B cell (primary cell): ENCODE results near the gene APOC3. TPM values are rescaled to one million over a fixed set of nuclear protein-coding genes. Genes with fewer than 3 reads are reported as not detected.

Experiments used
- ATAC-seq: fragments of 200-7000 bp; cut with Tn5 transposase; one replicate; pipeline ENCODE4 v1.10.0; 2021; ENCODE audit warnings: low read depth, mild to moderate bottlenecking, moderate number of reproducible peaks, moderate library complexity
- CTCF ChIA-PET: fragments of 350-600 bp; sonication (Branson Sonifier 250); formaldehyde crosslinking; loops from one replicate; lab custom pipeline; 2021; ENCODE audit warnings: antibody characterized with exemption, inconsistent platforms; lab: Charles Lee
- POLR2A ChIA-PET: fragments of 350-600 bp; sonication (Branson Sonifier 250); formaldehyde crosslinking; loops from one replicate; lab custom pipeline; 2021; ENCODE audit warnings: antibody characterized with exemption; lab: Charles Lee
- DNase-seq: peaks from one replicate; pipeline ENCODE4 v3.0.0; 2013
- H2AFZ ChIP-seq: 2 replicates; pipeline ENCODE4 v1.6.1; 2012; ENCODE audit warnings: mild to moderate bottlenecking, low read depth, low read length; ENCODE audit not compliant: insufficient read depth, poor library complexity, severe bottlenecking
- H3K27ac ChIP-seq, 2 donors: 1 replicate in 1 of 2; 2 replicates in 1 of 2; pipeline ENCODE4 v1.5.1; 2012 to 2013; ENCODE audit warnings: low read length in 2 of 2, mild to moderate bottlenecking in 2 of 2, moderate library complexity in 1 of 2
- H3K27me3 ChIP-seq, 4 experiments: fragments of 200-600 bp in 1 of 4; sonication (generic) in 1 of 4; replicated peaks in 1 of 4; 1 replicate in 2 of 4; 2 replicates in 2 of 4; pipeline versions ENCODE4 v1.6.1 to v1.7.0; 2013 to 2016; ENCODE audit warnings: low read length in 3 of 4, mild to moderate bottlenecking in 2 of 4, mixed read lengths in 1 of 4, moderate library complexity in 1 of 4; ENCODE audit not compliant: insufficient read depth in 4 of 4, control insufficient read depth in 3 of 4; ENCODE audit errors: control extremely low read depth in 1 of 4
- H3K36me3 ChIP-seq, 2 experiments: replicated peaks in 1 of 2; 1 replicate in 1 of 2; 2 replicates in 1 of 2; pipeline versions ENCODE4 v1.6.1 to v1.7.1; 2013; ENCODE audit warnings: low read length in 1 of 2; ENCODE audit not compliant: insufficient read depth in 2 of 2, control insufficient read depth in 1 of 2; ENCODE audit errors: control extremely low read depth in 1 of 2, extremely low read depth in 1 of 2
- H3K4me1 ChIP-seq, 2 donors: fragments of 200-600 bp in 1 of 2; sonication (generic) in 1 of 2; 1 replicate in 1 of 2; 2 replicates in 1 of 2; pipeline versions ENCODE4 v1.5.1 to v1.6.1; 2013 to 2017; ENCODE audit warnings: low read length in 2 of 2; ENCODE audit not compliant: control insufficient read depth in 2 of 2, insufficient read depth in 2 of 2
- H3K4me2 ChIP-seq: replicated peaks from 2 replicates; pipeline ENCODE3; 2012; ENCODE audit warnings: mild to moderate bottlenecking, low read depth, low read length; ENCODE audit not compliant: poor library complexity, severe bottlenecking
- H3K4me3 ChIP-seq, 5 experiments: fragments of 200-600 bp in 1 of 5; sonication (generic) in 1 of 5; 1 replicate in 3 of 5; 2 replicates in 2 of 5; pipeline versions ENCODE4 v1.5.1 to v1.7.0; 2011 to 2016; ENCODE audit warnings: low read length in 4 of 5, mild to moderate bottlenecking in 4 of 5, low read depth in 2 of 5, control low read depth in 1 of 5, moderate library complexity in 1 of 5; ENCODE audit not compliant: insufficient read depth in 1 of 5; ENCODE audit errors: control extremely low read depth in 1 of 5, extremely low read depth in 1 of 5
- H3K79me2 ChIP-seq: fragments of 200-600 bp; sonication (generic); one replicate; pipeline ENCODE4 v1.6.0; 2016; ENCODE audit warnings: low read length; ENCODE audit not compliant: control insufficient read depth, insufficient read depth
- H3K9ac ChIP-seq: fragments of 200-600 bp; sonication (generic); 2 replicates; pipeline ENCODE4 v1.6.1; 2017; ENCODE audit warnings: mild to moderate bottlenecking, low read length, moderate library complexity
- H3K9me3 ChIP-seq, 3 donors: one replicate each; pipeline versions ENCODE4 v1.6.1 to v1.7.1; 2013; ENCODE audit warnings: low read length in 2 of 3; ENCODE audit not compliant: control insufficient read depth in 2 of 3, insufficient read depth in 1 of 3; ENCODE audit errors: control extremely low read depth in 1 of 3
- H4K20me1 ChIP-seq: 2 replicates; pipeline ENCODE4 v1.6.0; 2012; ENCODE audit warnings: mild to moderate bottlenecking, low read length; ENCODE audit not compliant: insufficient read depth, control insufficient read depth, poor library complexity, severe bottlenecking
- H3K27ac Mint-ChIP-seq: one replicate; pipeline ENCODE4 v1.8.0; 2021; ENCODE audit warnings: mixed read lengths
- H3K27me3 Mint-ChIP-seq: one replicate; pipeline ENCODE4 v1.8.0; 2021; ENCODE audit warnings: mixed read lengths
- H3K4me1 Mint-ChIP-seq: one replicate; pipeline ENCODE4 v1.8.0; 2021; ENCODE audit warnings: mixed read lengths
- H3K4me3 Mint-ChIP-seq: one replicate; pipeline ENCODE4 v1.8.0; 2021; ENCODE audit warnings: mixed read lengths
- H3K9me3 Mint-ChIP-seq: one replicate; pipeline ENCODE4 v1.8.0; 2022; ENCODE audit warnings: mixed read lengths; ENCODE audit not compliant: insufficient read depth
- CTCF ChIP-seq: fragments of 200-600 bp; IDR thresholded peaks from one replicate; pipeline ENCODE4 v1.8.0; 2022; ENCODE audit warnings: antibody characterized with exemption, mild to moderate bottlenecking
- EZH2 ChIP-seq: IDR thresholded peaks from 2 replicates; pipeline ENCODE4 v1.6.1; 2012; ENCODE audit warnings: borderline replicate concordance, low read depth, mild to moderate bottlenecking, moderate library complexity, low read length; ENCODE audit not compliant: insufficient read depth, poor library complexity, severe bottlenecking
- WGBS: methylation state at CpG from one replicate; pipeline ENCODE4 v1.1.5; 2013; ENCODE audit warnings: missing lambda C conversion rate; ENCODE audit not compliant: insufficient coverage; 5-methylcytosine and 5-hydroxymethylcytosine counted together
- intact Hi-C: fragments of 100-400 bp; cut with micrococcal nuclease; formaldehyde crosslinking; loops from one replicate; pipeline ENCODE4 v1.10.0; 2022
- polyA plus RNA-seq: library from polyadenylated mRNA; depleted of rRNA; stranded (reverse); fragments of >200 nt; gene quantifications from 2 replicates; pipeline ENCODE4 v1.2.3, GENCODE V29; 2012
- total RNA-seq, 2 donors: library from RNA; stranded (reverse); fragments of 120-200 nt in 1 of 2; gene quantifications; 1 replicate in 1 of 2; 2 replicates in 1 of 2; pipeline versions ENCODE4 v1.2.3 to v1.2.4, GENCODE V29; 2013 to 2022

Gene APOC3
- total and polyA plus RNA-seq, 2 donors (not counting 1 experiment from before 2014, with no cell fraction given) = not detected

- peaks cover 0 to 94% of the 10 kb centered on the region in 2 experiments for H3K36me3 ChIP-seq
- H3K4me1 ChIP-seq = no peaks in the 10 kb centered on the region
- TF ChIP-seq EZH2 = no peak
- no peak for TF ChIP-seq CTCF
- intact Hi-C loops = no loop called here
- H3K9me3 Mint-ChIP-seq = no peaks in the 10 kb centered on the region
- H3K4me3 ChIP-seq = no peak overlapping the region
- H3K4me2 ChIP-seq = no peak overlapping the region
- WGBS = 98% methylated on average over 5 of the region's 5 CpGs
- no peaks in the 10 kb centered on the region for H3K79me2 ChIP-seq
- no peaks in the 10 kb centered on the region for H3K4me1 Mint-ChIP-seq
- no peak overlapping the region for H3K27ac Mint-ChIP-seq
- CTCF ChIA-PET = interaction anchor here (0.6 kb wide), 1 partner anchor 364 kb away, joined by 3 read pairs; no protein-coding TSS in a partner anchor
- no peak overlapping the region for H3K9ac ChIP-seq
- POLR2A ChIA-PET = no interaction called here
- no peaks in the 10 kb centered on the region for H3K27me3 Mint-ChIP-seq
- no peaks in the 10 kb centered on the region for H3K27me3 ChIP-seq
- H4K20me1 ChIP-seq = peaks cover 5% of the 10 kb centered on the region
- H3K4me3 Mint-ChIP-seq = no peak overlapping the region
- no peak for ATAC-seq
- no peak for DNase-seq
- no peak overlapping the region for H3K27ac ChIP-seq
- H3K9me3 ChIP-seq = no peaks in the 10 kb centered on the region
- no peak overlapping the region for H2AFZ ChIP-seq
Observed at GRCh38 chr11:116864531-116864930, 34.8 kb downstream of the APOC3 start.

GRCh38 chr11:116865696-116866095 lies 36.0 kb downstream of the APOC3 start:
- POLR2A ChIA-PET = no interaction called here

More at GRCh38 chr11:116865696-116866095, 36.0 kb downstream of the APOC3 start:
- Histone ChIP-seq H3K27ac (no peak overlapping the region), H3K79me2 (no peaks in the 10 kb centered on the region), H3K27me3 (no peaks in the 10 kb centered on the region), H3K9me3 (no peaks in the 10 kb centered on the region), H3K4me1 (no peaks in the 10 kb centered on the region), H3K9ac (no peak overlapping the region), H2AFZ (no peak overlapping the region), H3K36me3 (peaks cover 2 to 95% of the 10 kb centered on the region in 2 experiments), H4K20me1 (peaks cover under 1% of the 10 kb centered on the region), H3K4me2 (no peak overlapping the region), H3K4me3 (no peak overlapping the region)
- WGBS = 100% methylated on average over 1 of the region's 1 CpG
- no peaks in the 10 kb centered on the region for H3K9me3 Mint-ChIP-seq
- intact Hi-C loops = no loop called here
- H3K27me3 Mint-ChIP-seq = no peaks in the 10 kb centered on the region
- DNase-seq (no peak), ATAC-seq (no peak)
- H3K4me1 Mint-ChIP-seq = no peaks in the 10 kb centered on the region
- CTCF ChIA-PET = interaction anchor here (0.6 to 4.0 kb wide), 5 partner anchors 11 to 1071 kb away, joined by 3 to 11 read pairs (median 5); no protein-coding TSS in a partner anchor
- TF ChIP-seq EZH2 (no peak), CTCF (no peak)
- H3K27ac Mint-ChIP-seq = no peak overlapping the region
- no peak overlapping the region for H3K4me3 Mint-ChIP-seq
